Measurements from ENCODE around the gene ALS2CL.
A peak's percentile ranks its signal among the peaks of the same experiment; 100 is the strongest.

ALS2CL gene

DNA sequence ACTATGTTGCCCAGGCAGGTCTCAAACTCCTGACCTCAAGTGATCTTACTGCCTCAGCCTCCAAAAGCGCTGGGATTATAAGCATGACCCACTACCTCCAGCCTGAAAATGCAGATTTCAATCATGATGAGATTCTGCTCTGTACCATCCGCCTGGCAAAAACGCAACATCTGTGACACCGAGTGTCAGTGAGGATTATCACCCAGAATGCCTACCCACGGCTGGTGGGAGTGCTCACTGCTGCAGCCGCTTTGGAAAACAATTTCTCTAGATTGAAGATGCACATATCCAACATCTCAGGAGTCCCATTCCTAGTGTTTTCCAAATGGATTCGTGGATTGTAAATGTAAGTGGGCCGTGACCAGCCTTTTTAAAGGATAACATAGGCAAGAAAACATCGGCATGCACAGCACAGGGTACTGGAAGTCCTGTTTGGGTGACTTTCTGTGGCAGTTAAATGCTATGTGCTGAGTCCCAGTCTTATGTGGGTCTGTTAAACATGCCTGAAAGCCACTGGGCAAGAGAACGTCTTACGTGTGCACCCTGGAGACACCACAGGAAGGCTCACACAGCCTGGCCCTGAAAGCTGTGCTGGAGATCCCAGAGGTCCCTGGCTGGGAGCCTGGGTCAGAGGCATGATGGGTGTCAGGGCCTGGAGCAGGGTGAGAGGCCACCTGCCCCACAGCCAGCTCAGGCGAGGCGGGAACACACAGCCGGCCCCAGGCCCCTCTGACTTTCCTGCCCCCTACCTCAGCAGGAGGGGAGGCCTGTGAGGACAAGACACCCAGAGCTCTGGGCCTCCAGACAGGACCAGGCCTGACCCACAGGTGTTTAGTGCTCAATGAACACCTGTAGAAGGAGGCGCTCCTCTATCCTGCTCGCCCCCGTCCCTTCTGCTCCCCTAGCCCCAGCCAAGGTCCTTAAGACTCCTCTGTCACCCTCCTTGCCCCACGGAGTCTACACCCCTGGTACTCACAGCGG lies 23.3 kb upstream of the ALS2CL start:
- DNase-seq (ENCODE audit: low read depth): no peak

GRCh38 chr3:46715507-46716175 lies 22.2 kb upstream of the ALS2CL start:
- DNase-seq (ENCODE audit: low read depth): no peak

- DNase-seq (ENCODE audit: low read depth): no peak
These were observed 21.4 kb upstream of the ALS2CL start for GRCh38 chr3:46714728-46715506.

GRCh38 chr3:46713898-46714552 lies 20.5 kb upstream of the ALS2CL start:
- DNase-seq (ENCODE audit: low read depth): no peak

DNA sequence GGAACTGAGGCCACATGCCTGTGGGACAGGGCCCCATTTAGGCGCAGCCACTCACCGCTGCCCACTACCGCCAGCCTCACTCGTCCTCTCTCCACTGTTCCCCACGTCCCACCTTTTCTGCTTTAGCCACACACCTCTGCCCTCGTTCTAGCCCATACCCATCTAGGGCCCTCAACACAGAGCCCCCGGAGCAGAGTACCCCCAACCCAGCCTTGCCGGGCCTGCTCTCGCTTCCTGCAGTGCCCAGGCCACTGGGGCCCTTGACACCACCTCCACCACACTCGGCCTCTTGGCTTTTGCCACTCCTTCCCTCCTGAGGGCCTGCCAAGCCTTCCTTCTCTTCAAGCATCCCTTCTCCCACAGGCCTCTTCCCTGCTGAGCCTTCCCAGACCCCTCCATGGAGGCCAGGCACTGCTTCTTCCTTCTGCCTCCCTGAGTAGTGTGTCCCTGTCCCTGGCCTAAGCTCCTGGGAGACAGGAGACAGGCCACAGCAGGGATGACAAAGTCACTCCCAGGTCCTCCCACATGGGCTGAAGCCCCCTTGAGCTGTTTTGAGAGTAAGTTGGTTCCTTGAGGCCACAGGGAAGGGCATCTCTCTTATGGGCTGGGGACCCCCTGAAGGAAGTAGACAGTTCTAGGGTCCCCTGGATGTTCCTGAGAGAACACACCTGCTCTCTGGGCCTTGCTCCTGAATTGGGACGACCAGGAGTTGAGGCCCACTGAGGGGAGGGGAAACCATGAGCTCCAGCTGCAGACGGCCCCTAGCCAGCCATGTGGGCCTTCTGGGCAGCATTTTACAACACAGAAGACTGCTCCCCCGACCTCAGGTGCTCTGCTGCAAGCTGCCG lies 19.8 kb upstream of the ALS2CL start:
- no peak for DNase-seq (ENCODE audit: low read depth)

DNA sequence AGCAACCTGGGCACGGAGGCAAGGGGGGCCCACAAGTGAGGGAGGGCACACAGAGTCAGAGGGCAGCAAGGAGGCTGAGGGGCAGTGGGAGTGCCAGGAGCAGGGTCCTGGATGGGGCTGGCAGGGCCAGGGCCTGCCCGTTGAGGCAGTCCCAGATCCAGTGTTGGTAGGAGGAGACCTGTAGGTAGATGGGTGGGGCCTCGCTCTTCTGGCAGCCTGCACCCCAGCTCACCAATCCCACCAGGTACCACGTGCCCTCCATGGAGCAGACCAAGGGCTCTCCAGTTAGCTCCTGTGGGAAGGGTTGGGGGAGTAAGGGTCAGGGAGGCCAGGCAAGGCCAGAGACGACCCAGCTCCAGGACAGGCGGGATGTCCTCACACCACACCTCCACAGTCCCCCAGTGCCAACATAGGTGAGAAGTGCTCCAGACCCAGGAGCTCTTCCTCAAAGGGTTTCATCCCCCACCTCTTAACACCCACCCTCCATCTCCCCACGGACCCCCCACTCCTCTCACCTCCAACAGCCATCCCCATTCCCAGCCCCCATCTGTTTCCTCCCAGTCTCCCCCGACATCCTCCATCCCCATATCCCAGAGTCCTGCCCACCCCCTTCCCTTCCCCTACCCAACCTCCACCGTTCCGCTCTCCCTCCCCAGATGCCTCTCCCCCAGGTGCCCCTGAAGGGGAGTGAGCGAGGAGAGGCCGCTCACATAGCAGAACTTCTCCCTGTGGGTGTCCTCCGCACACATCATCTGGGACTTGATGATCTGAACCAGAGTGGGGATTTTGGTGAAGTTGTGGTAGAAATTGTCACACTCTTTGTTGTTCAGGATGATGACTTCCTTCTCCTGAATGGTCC lies 18.9 kb upstream of the ALS2CL start:
- DNase-seq (ENCODE audit: low read depth): no peak

- DNase-seq (ENCODE audit: low read depth): no peak
These were observed 18.3 kb upstream of the ALS2CL start for GRCh38 chr3:46711760-46712159.

- no peak for DNase-seq (ENCODE audit: low read depth)
These were observed 17.8 kb upstream of the ALS2CL start for GRCh38 chr3:46711305-46711704.

- no peak for DNase-seq (ENCODE audit: low read depth)
These were observed 17.3 kb upstream of the ALS2CL start for GRCh38 chr3:46710671-46711295.

- no peak for DNase-seq (ENCODE audit: low read depth)
These were observed 16.8 kb upstream of the ALS2CL start for GRCh38 chr3:46710229-46710628.

- DNase-seq (ENCODE audit: low read depth): no peak
These were observed 16.2 kb upstream of the ALS2CL start for GRCh38 chr3:46709721-46710120.

GRCh38 chr3:46709157-46709654 lies 15.7 kb upstream of the ALS2CL start:
- no peak for DNase-seq (ENCODE audit: low read depth)

- DNase-seq (ENCODE audit: low read depth): no peak
These were observed 15.1 kb upstream of the ALS2CL start for GRCh38 chr3:46708401-46709156.

- DNase-seq (ENCODE audit: low read depth): no peak
These were observed 14.1 kb upstream of the ALS2CL start for GRCh38 chr3:46707601-46708011.

GRCh38 chr3:46706771-46707582 lies 13.5 kb upstream of the ALS2CL start:
- DNase-seq (ENCODE audit: low read depth): no peak

- no peak for DNase-seq (ENCODE audit: low read depth)
These were observed 12.5 kb upstream of the ALS2CL start for GRCh38 chr3:46705751-46706552.

DNA sequence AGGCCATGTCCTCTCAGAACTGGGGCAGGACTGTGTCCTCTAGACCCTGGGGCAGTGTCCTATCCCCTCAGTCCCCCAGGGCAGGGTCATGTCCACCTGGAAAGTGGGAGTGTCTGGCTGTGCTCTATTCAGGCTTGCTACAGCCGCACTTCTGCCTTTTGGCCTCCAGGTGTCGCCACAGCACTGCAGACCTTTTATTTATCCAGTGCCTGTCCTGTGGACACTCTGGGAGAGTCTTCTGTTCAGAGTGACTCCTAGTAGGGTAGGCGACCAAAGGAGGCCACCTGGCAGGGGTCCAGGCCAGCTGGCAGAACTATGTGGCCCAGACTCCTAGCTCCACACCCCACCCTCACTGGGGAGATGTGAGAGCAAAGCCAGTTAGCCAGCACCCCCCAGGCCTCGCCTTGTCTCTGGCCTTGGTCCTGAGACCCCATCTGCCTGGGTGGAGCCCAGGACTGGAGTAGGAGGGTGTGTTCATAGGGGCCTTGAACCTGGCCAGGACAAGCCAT lies 11.6 kb upstream of the ALS2CL start:
- peak; percentile 22 for DNase-seq (ENCODE audit: low read depth)
